Effector memory CD8-positive, alpha-beta T cell (primary cell): ENCODE data around the gene RAI1.

Source experiments
- ATAC-seq: fragments of 150-1000 bp; cut with Tn5 transposase; replicated peaks from 2 replicates; pipeline ENCODE4 v1.10.0; 2021; ENCODE audit warnings: mild to moderate bottlenecking, moderate library complexity
- DNase-seq, 3 experiments: peaks; one replicate each; pipeline ENCODE4 v3.0.0; 2021
- H3K27ac Mint-ChIP-seq, 2 donors: one replicate each; pipeline ENCODE4 v1.8.0; 2022; ENCODE audit warnings: mild to moderate bottlenecking in 2 of 2, mixed read lengths in 2 of 2, moderate library complexity in 2 of 2
- H3K27me3 Mint-ChIP-seq, 2 donors: one replicate each; pipeline ENCODE4 v1.8.0; 2022; ENCODE audit warnings: mixed read lengths in 2 of 2
- H3K36me3 Mint-ChIP-seq: one replicate; pipeline ENCODE4 v1.8.0; 2022; ENCODE audit warnings: mild to moderate bottlenecking, moderate library complexity, mixed read lengths; ENCODE audit not compliant: insufficient read depth
- H3K4me1 Mint-ChIP-seq, 2 donors: one replicate each; pipeline ENCODE4 v1.8.0; 2022; ENCODE audit warnings: low read depth in 2 of 2, mixed read lengths in 2 of 2
- H3K4me3 Mint-ChIP-seq, 2 donors: one replicate each; pipeline ENCODE4 v1.8.0; 2022; ENCODE audit warnings: mild to moderate bottlenecking in 2 of 2, mixed read lengths in 2 of 2, moderate library complexity in 2 of 2
- H3K9me3 Mint-ChIP-seq, 2 donors: one replicate each; pipeline ENCODE4 v1.8.0; 2022; ENCODE audit warnings: mixed read lengths in 2 of 2

RAI1 gene

DNA sequence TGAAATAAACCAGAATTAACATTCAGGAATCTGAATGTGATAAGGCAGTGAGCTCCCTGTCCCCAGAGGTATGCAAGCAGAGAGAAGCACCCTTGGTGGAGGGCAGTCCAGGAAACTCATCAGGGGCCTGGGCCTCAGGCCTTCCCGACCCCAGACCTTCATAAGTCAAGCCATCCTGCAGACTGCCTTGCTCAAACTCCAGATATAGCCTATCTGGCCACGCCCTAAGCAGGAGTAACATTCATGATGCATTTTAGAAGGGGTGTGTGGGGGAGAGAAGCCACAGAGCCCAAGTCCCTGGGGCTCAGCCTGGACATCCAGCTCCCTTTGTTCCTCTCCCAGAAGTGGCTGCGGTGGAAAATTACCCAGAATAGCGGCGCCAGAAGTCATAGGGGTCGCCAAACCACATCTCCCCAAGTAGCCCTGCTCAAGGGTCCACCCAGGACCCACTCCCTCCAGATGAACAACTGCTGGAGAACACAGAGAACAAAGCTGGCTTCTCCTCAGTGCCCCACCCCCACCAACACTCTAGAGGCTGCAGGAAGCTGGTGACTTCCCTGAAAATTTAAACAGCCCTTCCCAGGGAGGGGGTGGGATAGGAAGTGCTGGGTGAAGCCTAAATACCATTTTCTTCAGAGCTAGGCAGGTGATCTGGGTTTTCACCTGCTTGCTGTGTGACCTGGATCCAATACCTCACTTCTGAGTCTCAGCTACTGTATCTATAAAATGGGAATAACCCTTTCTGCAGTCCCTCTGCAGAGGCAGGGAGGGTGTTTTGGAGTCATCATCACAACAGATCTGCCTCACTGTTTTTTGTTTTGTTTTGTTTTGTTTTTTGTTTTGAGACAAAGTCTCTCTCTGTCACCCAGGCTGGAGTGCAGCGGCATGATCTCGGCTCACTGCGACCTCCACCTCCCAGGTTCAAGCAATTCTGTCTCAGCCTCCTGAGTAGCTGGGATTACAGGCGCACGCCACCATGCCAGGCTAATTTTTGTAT lies 157.0 kb downstream of the RAI1 start:
- Mint-ChIP-seq H3K27ac (peak overlapping the region; percentile 99), H3K9me3 (no peaks in the 10 kb centered on the region), H3K27me3 (no peaks in the 10 kb centered on the region), H3K36me3 (peaks cover 58% of the 10 kb centered on the region), H3K4me3 (peak overlapping the region; percentile 91 to 95), H3K4me1 (peaks cover 34 to 44% of the 10 kb centered on the region in 2 donors)
- ATAC-seq (no peak), DNase-seq (no peak)

DNA sequence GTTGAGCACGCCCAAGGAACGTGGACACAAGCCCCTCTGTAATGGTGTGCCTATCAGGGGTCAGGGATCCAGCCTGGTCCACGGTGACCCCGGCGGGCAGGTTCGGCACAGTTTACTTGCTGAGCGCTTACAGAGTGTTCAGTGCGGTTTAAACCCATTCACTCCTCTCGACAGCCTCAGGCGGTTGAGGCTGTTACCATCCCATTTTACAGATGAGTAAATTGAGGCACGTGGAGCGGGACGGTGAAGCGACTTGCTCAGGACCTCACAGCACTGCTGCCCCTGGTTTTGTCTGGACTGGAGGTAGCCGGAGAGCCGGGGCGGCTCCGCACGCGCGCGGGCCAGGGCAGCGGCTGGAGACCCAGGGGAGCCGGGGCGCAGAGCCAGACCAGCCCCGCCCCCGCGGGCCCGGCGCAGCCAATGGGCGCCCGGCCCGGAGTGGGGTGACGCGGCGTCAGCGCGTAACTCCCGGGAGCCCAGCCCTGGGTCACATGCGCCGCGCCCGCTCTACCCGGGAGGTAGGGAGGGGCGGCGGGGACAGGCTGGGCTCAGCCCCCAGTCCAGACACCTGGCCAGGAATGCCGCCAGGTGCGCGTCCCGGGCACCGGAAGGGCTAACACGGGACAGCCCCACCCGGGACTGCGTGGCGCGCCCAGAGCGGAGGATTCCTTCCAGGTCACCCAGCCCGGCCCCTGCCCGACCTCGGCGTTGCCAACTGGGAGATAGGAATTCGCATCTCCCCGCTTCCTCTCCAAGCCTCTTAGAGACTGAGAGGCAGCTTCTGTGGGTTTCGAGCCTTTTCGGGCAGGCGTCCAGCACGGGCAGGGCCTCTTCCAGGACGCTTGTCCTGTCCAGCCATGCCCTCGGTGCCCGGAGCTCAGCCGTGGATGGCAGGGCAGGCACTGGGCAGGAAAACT lies 158.8 kb downstream of the RAI1 start:
- DNase-seq, result peak; percentile 70 to 74 (median 73)
- peaks cover 23 to 28% of the 10 kb centered on the region in 2 donors for H3K4me1 Mint-ChIP-seq
- no peaks in the 10 kb centered on the region for H3K9me3 Mint-ChIP-seq
- no peaks in the 10 kb centered on the region for H3K27me3 Mint-ChIP-seq
- peak overlapping the region; percentile 91 to 95 for H3K4me3 Mint-ChIP-seq
- H3K36me3 Mint-ChIP-seq, result peaks cover 47% of the 10 kb centered on the region
- peak; percentile 67 for ATAC-seq
- H3K27ac Mint-ChIP-seq, result peak overlapping the region; percentile 93 to 99

DNA sequence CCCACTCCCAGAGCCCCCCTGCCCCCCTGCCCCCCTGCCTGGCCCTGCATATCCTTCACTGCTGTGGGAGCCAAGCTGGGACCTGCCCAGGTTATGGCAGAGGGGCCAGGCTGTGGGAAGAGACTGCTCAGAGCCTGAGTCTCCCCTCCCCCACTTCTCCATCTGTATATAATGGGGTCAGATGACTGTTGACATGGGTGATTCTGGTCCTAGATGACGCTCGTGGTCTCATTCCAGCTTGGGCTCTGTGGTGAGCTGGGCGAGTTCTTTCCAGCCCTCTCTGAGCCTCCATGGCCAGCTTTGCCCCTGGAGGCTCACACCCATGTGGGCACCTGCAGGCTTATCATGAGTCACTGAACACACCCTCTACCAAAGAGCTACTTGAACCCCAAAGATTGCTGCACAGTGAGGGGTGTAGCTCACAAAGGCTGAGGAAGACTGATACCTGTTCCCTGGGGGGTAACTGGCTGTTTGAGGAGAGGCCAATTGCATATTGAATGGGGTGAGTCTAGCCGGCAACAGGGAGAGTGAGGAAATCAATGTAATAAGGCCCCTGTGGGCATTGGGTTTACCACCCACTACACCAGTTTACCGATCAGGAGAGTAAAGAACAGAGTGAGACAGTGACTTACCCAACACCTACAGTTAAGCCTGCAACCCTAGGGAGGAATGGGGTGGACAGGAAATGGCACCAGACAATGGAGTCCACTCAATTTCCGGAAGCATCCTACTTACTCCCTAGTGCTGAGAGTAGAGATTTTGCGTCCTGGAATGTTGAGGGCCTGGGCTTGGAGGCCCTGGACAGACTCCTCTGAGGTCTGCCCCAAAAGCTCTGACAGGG lies 159.7 kb downstream of the RAI1 start:
- ATAC-seq (no peak), DNase-seq (no peak)
- H3K4me1 Mint-ChIP-seq, result peaks cover 17 to 20% of the 10 kb centered on the region in 2 donors
- H3K27me3 Mint-ChIP-seq, result no peaks in the 10 kb centered on the region
- H3K9me3 Mint-ChIP-seq, result no peaks in the 10 kb centered on the region
- peaks cover 38% of the 10 kb centered on the region for H3K36me3 Mint-ChIP-seq
- peak overlapping the region; percentile 69 to 81 for H3K4me3 Mint-ChIP-seq
- peak overlapping the region; percentile 93 to 99 for H3K27ac Mint-ChIP-seq

DNA sequence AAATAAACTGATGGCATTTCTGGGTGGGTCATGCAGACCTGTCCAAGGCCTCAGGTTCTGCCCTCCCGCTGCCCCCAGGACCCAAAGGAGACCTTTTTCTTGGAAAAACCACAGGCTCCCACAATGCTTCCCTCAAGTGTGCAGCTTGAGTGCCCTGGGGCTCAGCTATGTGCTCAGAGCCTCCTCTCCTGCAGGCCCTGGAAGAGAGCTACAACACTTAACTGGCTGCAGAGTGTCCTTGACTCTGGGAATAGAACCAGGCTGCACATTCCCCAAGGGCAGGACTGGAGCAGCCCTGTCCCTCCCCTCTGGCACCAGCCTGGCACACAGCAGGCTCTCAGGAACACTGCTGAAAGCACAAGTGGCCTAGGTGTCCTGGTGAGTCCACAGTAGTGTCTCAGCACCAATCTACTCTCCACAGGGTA lies 160.4 kb downstream of the RAI1 start:
- H3K9me3 Mint-ChIP-seq, result no peaks in the 10 kb centered on the region
- no peak for ATAC-seq
- H3K27ac Mint-ChIP-seq, result peak overlapping the region; percentile 71 to 93
- H3K4me1 Mint-ChIP-seq, result peaks cover 15 to 18% of the 10 kb centered on the region in 2 donors
- peak overlapping the region in 1 of 2 donors; percentile 81 for H3K4me3 Mint-ChIP-seq
- peaks cover 31% of the 10 kb centered on the region for H3K36me3 Mint-ChIP-seq
- H3K27me3 Mint-ChIP-seq, result no peaks in the 10 kb centered on the region
- no peak for DNase-seq

DNA sequence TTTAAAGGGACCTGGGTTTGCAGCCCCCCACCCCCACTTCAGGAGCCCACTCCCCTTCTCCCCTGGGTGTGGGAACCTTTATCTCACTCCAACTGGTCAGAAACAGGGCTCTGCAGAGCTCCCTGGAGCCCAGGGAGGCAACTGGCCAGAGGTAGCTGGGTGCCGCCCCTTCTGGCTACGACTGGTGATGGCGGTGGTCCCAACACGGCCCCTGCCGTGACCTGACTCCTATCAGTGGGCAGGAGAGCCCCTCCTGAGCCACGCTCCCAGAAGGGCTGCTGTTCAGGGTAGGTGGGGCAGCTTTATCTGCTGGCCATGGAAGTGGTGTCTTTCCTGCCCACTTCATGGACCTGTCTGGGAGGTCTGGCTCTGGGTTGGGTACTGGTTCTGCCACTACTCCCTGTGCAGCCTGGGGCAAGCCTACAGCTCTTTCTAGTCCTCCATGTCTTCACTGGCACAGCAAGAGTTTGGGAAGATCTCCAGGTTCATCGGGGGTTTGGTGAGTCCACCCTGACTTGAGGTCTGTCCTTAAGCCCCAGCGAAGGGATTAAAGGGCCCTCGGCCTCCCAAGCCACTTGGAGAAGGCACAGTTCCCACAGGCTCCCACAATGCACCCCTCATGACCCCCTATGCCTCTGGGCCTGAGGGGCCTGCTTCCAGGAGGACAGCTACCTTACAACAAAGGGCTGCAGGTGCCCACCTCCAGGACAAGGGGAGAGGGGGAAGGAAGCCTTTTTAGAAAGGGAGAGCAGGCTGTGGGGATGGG lies 161.0 kb downstream of the RAI1 start:
- DNase-seq, result no peak
- peaks cover 14 to 17% of the 10 kb centered on the region in 2 donors for H3K4me1 Mint-ChIP-seq
- H3K36me3 Mint-ChIP-seq, result peaks cover 28% of the 10 kb centered on the region
- no peaks in the 10 kb centered on the region for H3K27me3 Mint-ChIP-seq
- peak overlapping the region in 1 of 2 donors; percentile 71 for H3K27ac Mint-ChIP-seq
- no peaks in the 10 kb centered on the region for H3K9me3 Mint-ChIP-seq
- no peak overlapping the region for H3K4me3 Mint-ChIP-seq
- no peak for ATAC-seq

DNA sequence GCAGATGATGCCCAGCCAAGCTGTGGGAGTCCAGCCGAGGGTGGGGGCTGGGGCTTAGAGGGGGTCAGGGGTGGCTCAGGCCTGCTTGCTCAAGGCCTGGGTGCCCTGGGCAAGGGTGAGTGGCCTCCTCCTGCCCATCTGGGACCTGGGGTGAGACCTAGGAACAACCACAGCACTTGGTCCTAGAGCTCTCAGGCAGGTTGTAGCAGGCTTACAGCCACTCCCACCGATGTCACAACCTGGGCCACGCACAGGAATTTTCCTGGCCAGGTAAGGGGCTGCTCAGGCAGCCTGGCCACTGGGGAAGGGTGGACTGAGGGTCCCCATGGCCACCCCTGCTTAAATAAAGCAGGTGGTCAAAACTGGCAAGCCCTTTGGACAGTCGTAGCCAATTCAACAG lies 161.8 kb downstream of the RAI1 start:
- ATAC-seq (no peak), DNase-seq (no peak)
- Mint-ChIP-seq H3K4me3 (no peak overlapping the region), H3K4me1 (peaks cover 14 to 18% of the 10 kb centered on the region in 2 donors), H3K9me3 (no peaks in the 10 kb centered on the region), H3K36me3 (peaks cover 21% of the 10 kb centered on the region), H3K27me3 (no peaks in the 10 kb centered on the region), H3K27ac (peak overlapping the region in 1 of 2 donors; percentile 71)

DNA sequence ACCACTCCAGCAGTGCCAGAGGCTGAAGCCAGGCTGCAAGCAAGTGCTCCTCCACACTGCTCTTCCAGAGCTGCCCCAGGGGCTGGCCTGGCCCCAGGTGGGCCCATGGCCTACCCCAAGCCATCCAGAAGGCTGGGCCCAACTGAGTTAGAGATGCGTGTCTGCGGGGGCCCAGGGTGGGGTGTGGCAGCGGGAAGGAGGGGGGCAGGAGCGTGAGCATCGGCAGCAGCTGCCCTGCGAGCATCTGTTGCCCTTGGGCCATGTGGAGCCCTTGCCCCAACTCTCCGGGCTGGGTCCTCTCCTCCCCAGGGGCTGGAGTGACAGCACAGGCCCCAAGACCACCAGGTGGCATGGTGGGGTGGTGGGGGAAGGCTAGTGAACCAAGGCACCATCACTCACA lies 162.8 kb downstream of the RAI1 start:
- no peak for ATAC-seq
- no peaks in the 10 kb centered on the region for H3K27me3 Mint-ChIP-seq

DNA sequence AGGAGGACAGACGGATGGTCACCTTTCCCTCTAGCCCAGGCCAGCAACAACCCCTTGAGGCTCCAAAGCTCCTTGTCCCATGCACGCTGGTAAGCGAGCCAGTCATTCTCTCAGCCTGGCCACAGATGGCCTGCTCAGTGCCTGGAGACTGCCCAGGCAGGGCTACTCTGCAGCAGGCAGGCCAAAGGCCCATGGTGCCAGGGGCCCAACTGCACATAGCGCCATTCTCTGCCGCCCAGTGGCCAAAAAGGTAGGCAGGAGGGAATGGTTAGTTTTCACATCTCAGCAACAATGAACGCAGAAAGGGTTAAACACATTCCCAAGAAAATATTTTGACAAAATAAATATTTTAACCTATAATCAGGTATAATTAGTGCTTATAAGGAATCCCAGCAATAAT lies 163.2 kb downstream of the RAI1 start:
- H3K27ac Mint-ChIP-seq, result no peak overlapping the region
- H3K36me3 Mint-ChIP-seq, result peaks cover 16% of the 10 kb centered on the region
- no peaks in the 10 kb centered on the region for H3K9me3 Mint-ChIP-seq

More for the DNA sequence above, 162.8 kb downstream of the RAI1 start:
- H3K9me3 Mint-ChIP-seq, result no peaks in the 10 kb centered on the region
- peaks cover 24 to 27% of the 10 kb centered on the region in 2 donors for H3K4me1 Mint-ChIP-seq
- peaks cover 16% of the 10 kb centered on the region for H3K36me3 Mint-ChIP-seq
- no peak overlapping the region for H3K4me3 Mint-ChIP-seq
- no peak overlapping the region for H3K27ac Mint-ChIP-seq
- DNase-seq, result no peak

DNA sequence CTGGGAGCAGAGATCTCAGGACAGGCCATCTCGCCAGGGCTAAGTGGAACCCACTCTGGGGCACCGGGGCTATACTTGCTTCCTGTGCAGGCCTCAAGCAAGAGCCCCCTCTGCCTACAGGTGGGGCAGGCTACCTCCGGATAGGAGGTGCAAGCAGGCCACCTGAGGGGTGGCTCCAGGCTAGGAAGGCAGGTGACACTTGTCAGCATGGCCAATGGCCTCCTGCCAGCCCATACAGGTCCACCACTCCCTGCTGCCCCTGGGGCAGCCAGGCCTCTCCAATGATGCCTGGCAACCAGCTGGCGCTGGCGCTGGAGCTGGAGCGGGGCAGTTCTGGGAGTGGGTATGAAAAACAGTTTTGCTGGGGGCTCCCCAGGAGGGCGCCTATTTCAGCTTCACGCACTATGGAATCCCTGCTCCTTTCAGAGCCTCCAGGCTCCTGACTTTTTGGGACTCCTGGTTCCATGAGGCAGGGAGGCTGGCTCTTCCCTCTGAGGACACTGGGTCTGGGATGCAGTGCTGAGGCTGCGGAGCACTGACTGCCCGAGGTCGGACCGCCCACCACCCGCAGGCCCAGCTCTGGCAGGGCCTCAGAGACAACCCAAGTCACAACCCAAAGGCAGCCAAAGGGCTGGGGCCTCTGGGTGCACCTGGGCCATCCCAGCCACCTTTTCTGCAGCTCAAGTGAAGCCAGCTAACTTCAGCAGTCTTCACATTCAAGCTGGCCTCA lies 164.0 kb downstream of the RAI1 start:
- Mint-ChIP-seq H3K9me3 (no peaks in the 10 kb centered on the region), H3K4me1 (peaks cover 28 to 38% of the 10 kb centered on the region in 2 donors), H3K4me3 (no peak overlapping the region), H3K27me3 (no peaks in the 10 kb centered on the region), H3K27ac (no peak overlapping the region), H3K36me3 (peaks cover 16% of the 10 kb centered on the region)
- no peak for DNase-seq
- ATAC-seq, result no peak

More for the DNA sequence above, 163.2 kb downstream of the RAI1 start:
- H3K4me1 Mint-ChIP-seq, result peaks cover 25 to 31% of the 10 kb centered on the region in 2 donors
- H3K4me3 Mint-ChIP-seq, result no peak overlapping the region
- no peaks in the 10 kb centered on the region for H3K27me3 Mint-ChIP-seq
- ATAC-seq, result no peak
- no peak for DNase-seq

DNA sequence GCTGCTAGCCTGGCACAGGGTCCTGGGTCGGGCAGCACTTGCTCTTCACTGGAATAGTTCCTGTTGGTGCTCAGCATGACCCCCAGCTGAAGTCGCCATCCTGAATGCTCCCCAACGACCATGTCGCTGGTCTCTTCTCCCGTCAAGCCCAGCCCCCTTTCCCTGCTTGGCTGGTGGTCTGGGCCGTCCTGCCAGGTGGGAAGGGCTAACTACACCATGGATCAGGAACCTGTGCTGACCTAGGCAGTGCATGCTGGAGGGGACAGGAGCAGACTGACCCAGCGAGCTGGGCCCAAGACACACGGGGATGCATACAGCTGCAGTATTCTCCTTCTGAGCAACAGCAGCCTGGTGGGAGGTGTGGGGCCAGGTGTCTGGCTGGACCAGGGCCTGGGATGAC lies 164.7 kb downstream of the RAI1 start:
- H3K4me1 Mint-ChIP-seq, result peaks cover 33 to 44% of the 10 kb centered on the region in 2 donors
- no peaks in the 10 kb centered on the region for H3K9me3 Mint-ChIP-seq
- H3K36me3 Mint-ChIP-seq, result peaks cover 17% of the 10 kb centered on the region
- H3K4me3 Mint-ChIP-seq, result no peak overlapping the region
- no peak overlapping the region for H3K27ac Mint-ChIP-seq
- no peak for ATAC-seq
- DNase-seq, result no peak
- no peaks in the 10 kb centered on the region for H3K27me3 Mint-ChIP-seq

DNA sequence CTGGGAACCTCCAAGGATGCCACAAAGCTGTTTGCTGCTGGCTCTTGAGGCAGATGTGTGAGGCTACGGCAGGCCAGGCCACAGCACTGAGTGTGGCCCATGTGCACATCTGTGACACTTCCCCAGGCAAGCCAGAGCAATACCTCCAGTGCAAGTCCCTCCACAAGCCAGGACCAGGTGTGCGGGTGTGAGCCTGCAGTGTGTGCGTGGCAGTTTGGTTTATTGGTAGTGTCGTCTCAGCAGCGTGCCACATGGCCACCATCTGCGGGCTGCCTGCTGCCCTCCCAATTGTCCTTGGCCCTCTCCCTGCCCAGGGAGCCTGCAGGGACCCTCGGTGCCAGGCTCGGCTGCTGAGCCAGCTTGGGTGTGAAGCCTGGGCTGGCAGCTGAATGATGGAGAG lies 165.4 kb downstream of the RAI1 start:
- no peaks in the 10 kb centered on the region for H3K9me3 Mint-ChIP-seq

More for the DNA sequence above, 165.4 kb downstream of the RAI1 start:
- H3K4me3 Mint-ChIP-seq, result no peak overlapping the region
- peak overlapping the region; percentile 56 to 73 for H3K27ac Mint-ChIP-seq
- ATAC-seq, result no peak
- peaks cover 34 to 47% of the 10 kb centered on the region in 2 donors for H3K4me1 Mint-ChIP-seq
- DNase-seq, result no peak
- H3K36me3 Mint-ChIP-seq, result peaks cover 17% of the 10 kb centered on the region
- no peaks in the 10 kb centered on the region for H3K27me3 Mint-ChIP-seq
